HAP-1 (cell line): ENCODE data around the gene PLS1.
A peak's percentile ranks its signal among the peaks of the same experiment; 100 is the strongest.
"Not testable (repeated sequence)": the region's sequence is repeated elsewhere in the genome, so short reads cannot be mapped to it uniquely, and the experiment has no call there.

Experiments used
- DNase-seq, 2 experiments: peaks; one replicate each; pipeline ENCODE4 v3.0.0-alpha.2; 2016 to 2020; ENCODE audit warnings: low spot score in 2 of 2
- H3K27me3 ChIP-seq: fragments of 250-450 bp; sonication (Bioruptor Pico); 2 replicates; pipeline ENCODE4 v1.5.1; 2020; ENCODE audit warnings: low read depth, mild to moderate bottlenecking, moderate library complexity
- H3K36me3 ChIP-seq: fragments of 250-450 bp; sonication (Bioruptor Pico); replicated peaks from 2 replicates; pipeline ENCODE4 v1.5.1; 2020; ENCODE audit warnings: mild to moderate bottlenecking
- H3K4me1 ChIP-seq: fragments of 250-450 bp; sonication (Bioruptor Pico); 2 replicates; pipeline ENCODE4 v1.5.1; 2020; ENCODE audit warnings: mild to moderate bottlenecking
- H3K4me3 ChIP-seq: fragments of 250-450 bp; sonication (Bioruptor Pico); 2 replicates; pipeline ENCODE4 v1.5.1; 2020; ENCODE audit warnings: mild to moderate bottlenecking, moderate library complexity
- H3K9me3 ChIP-seq: fragments of 250-450 bp; sonication (Bioruptor Pico); 2 replicates; pipeline ENCODE4 v1.5.1; 2020; ENCODE audit warnings: mild to moderate bottlenecking, moderate library complexity
- in situ Hi-C: fragments of 300-500 bp; cut with MboI; formaldehyde crosslinking; loops from 3 replicates; pipeline ENCODE4 v1.14.3; 2020; ENCODE audit warnings: low sequenced_read_pairs, inconsistent platforms, mixed read lengths

The PLS1 gene

GRCh38 chr3:142746646-142747045, 150.5 kb downstream of the PLS1 start:
- DNase-seq: peak; percentile 21 to 50
- H3K27me3 ChIP-seq: no peaks in the 10 kb centered on the region
- H3K9me3 ChIP-seq: no peaks in the 10 kb centered on the region
- in situ Hi-C loops: no loop called here
- H3K4me3 ChIP-seq: no peak overlapping the region
- H3K36me3 ChIP-seq: peaks cover 3% of the 10 kb centered on the region
- H3K4me1 ChIP-seq: peaks cover 14% of the 10 kb centered on the region

- H3K9me3 ChIP-seq, in situ Hi-C loops, DNase-seq, H3K36me3 ChIP-seq, H3K4me3 ChIP-seq, H3K27me3 ChIP-seq: not testable (repeated sequence)
- peaks cover 14% of the 10 kb centered on the region for H3K4me1 ChIP-seq
Observed at GRCh38 chr3:142750531-142750930, 154.3 kb downstream of the PLS1 start.

GRCh38 chr3:142752605-142753004, 156.4 kb downstream of the PLS1 start:
- DNase-seq, in situ Hi-C loops: not testable (repeated sequence)

GRCh38 chr3:142754494-142754893, 158.3 kb downstream of the PLS1 start:
- H3K4me1 ChIP-seq: peaks cover 4% of the 10 kb centered on the region; the same call in 1 of the 2 replicates
- H3K27me3 ChIP-seq: no peaks in the 10 kb centered on the region
- no peak overlapping the region for H3K4me3 ChIP-seq
- H3K36me3 ChIP-seq: no peaks in the 10 kb centered on the region; the same call in 1 of the 2 replicates
- H3K9me3 ChIP-seq: no peaks in the 10 kb centered on the region
- DNase-seq: no peak
- in situ Hi-C loops: no loop called here

More at GRCh38 chr3:142752605-142753004, 156.4 kb downstream of the PLS1 start:
- H3K27me3 ChIP-seq, H3K9me3 ChIP-seq, H3K4me3 ChIP-seq, H3K4me1 ChIP-seq, H3K36me3 ChIP-seq: not testable (repeated sequence)
